HS-5 (cell line): Measurements from ENCODE around the gene RAB44.

Source experiments
- DNase-seq: peaks from one replicate; pipeline ENCODE4 v3.0.0-alpha.2; 2012; ENCODE audit warnings: low read depth

RAB44 gene

GRCh38 chr6:36752187-36752885, 54.7 kb downstream of the RAB44 start:
- DNase-seq: no peak

DNA sequence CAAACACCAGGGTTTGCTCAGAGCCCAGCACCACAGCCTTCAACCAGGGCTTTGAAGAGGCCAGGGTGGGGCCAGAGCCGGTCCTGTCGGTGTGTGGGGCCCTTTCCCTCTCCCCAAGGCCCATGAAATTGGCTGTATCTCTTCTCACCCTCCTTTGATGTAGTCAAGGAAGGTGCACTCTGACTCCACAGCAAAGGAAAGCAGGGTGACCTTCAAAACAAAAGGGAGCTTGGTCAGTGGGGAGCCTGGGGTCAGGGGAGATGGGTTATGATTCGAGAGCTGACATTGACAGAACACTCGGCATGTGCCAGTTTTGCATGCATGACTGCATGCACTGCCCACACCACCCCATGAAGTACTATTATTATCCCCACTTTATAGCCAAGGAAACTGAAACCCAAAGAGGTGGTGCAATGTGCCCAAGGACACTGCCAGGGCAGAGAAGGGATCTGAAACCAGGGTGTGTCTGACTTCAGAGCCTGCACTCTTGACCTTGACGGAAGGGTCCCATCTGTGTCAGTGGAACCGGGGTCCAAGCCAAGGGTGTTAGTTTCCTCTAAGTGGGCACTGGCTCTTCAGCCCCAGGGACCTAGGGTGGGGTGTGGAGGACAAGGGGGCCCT, 55.4 kb downstream of the RAB44 start:
- no peak for DNase-seq

- no peak for DNase-seq
Observed at GRCh38 chr6:36753671-36754405, 56.2 kb downstream of the RAB44 start.

DNA sequence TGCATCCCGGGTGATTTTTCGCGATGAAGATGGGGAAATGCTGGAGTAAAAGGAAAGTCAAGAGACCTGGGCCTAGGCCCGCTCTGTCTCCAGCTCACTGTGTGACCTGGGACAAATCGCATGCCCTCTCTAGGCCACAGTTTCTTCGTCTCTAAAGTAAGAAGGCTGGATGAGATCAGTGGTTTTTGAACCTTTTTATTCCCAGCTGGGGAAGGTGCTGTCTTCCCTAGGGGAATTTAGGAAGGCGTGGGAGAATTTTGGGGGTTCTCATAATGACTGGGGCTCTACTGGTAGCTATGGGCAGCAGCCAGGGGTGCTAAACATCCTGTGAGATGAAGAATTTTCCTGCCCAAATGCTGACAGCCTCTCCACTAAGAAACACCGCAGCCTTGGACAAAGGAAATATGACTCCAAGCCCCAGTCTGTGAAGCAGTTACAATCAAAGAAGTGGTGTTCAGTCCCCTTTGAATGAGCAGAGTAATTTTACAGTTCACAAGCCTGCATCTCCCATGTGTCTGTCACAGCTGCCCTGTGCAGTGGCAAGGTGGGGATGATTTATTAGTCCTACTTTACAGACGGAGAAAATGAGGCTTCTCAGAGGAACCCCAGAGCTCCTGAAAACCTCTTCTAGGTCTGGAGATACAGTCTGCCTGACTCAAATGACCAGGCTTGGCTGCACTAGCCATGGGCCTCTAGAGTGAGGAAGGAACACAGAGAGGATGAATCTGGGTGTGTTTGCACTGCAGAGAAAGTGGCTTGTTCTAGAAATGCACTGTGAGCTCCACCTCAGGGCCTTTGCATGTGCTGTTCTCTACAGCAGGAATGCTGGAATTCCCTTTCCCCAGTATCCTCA, 57.2 kb downstream of the RAB44 start:
- no peak for DNase-seq

DNA sequence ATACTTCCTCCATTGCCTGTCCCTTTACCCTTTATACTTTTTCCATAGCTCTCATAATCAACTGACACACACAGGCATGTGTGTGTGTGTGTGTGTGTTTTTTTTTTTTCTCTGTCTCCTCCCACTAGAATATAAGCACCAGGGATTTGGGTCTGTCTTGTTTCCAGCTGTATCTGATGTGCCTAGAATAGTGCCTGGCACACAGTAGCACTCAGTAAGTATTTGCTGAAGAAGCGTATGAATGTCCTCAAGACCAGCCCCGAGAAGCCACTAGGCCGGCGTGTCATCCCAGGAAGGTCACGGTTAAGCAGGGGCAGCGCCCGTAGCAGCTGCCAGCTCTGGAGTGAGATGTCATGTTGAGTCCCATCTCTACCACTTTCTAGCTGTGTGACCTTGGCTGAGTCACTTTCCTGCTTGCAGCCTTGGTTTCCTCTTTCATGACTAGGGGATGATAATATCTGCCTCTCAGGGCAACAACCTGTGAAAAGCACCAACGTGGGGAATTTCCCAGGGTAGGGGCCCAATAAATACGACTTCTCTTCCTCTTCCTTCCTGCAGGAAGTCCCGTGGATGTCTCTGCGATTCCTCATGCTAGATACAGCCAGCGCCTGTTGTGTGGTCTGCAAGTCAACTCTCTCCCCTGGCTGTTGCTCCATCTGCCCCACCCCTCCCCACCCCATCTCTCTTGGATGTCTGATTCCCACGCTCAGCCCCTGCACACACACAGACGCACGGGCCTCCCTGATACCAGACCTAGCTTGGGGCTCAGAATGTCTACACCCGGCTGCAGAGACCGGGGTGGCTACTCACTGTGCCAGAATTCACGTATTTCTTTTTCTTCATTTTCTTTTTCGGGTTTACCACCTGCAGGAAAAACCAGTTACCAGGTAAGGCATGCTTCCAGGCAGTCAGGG, 58.1 kb downstream of the RAB44 start:
- DNase-seq: no peak

GRCh38 chr6:36756786-36757185, 59.2 kb downstream of the RAB44 start:
- no peak for DNase-seq

- DNase-seq: no peak
Observed at GRCh38 chr6:36757206-36757605, 59.6 kb downstream of the RAB44 start.

DNA sequence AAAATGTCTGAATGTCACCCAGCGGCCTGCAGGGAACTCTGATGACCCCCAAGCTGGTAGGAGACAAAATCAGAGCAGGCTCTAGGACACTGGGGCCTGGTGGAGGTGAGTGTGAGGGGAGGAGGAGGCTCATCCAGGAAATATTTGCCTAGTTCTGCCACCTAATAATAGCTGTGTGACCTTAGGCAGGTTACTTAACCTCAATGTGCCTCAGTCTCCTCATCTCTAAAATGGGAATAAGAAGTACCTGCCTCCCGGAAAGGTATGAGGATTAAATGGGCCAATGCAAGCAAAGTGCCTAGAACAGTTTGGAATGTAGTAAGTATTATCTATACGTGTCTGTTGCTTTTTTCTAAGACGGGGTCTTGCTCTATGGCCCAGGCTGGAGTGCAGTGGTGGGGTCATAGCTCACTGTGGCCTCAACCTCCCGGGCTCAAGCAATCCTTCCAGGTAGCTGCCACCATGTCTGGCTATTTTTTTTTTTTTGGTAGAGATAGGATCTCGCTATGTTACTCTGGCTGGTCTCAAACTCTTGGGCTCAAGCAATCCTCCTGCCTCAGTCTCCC, 60.4 kb downstream of the RAB44 start:
- no peak for DNase-seq

DNA sequence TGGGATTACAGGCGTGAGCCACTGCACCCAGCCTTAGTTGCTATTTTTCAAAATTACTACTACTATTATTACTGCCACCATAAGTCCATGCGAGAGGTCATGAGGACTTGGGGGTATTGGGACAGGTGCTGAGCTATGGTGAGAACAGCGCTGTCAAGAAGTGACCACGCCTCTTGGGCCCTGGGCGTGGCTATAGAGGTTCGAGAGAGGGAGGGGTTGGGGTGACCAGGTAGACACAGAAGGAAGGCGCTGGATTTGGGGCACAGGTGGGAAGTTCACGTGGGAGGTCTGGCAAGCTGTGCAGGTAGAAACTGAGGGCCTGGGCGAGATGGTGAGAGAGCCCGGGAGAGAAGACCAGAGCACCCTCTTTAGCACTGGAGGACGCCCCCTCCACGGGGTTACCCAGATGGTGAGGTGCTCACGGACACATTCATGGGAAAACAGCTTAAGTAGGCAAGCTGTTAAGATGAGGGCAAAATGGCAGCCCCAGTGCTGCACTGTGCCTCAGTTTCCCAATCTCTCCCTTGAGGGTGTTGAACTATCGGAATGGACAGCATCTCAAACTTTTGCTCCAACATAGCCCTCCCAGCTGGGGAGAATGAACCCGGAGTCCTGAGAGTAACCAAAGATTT, 61.0 kb downstream of the RAB44 start:
- no peak for DNase-seq

- no peak for DNase-seq
Observed at GRCh38 chr6:36759148-36759759, 61.6 kb downstream of the RAB44 start.

DNA sequence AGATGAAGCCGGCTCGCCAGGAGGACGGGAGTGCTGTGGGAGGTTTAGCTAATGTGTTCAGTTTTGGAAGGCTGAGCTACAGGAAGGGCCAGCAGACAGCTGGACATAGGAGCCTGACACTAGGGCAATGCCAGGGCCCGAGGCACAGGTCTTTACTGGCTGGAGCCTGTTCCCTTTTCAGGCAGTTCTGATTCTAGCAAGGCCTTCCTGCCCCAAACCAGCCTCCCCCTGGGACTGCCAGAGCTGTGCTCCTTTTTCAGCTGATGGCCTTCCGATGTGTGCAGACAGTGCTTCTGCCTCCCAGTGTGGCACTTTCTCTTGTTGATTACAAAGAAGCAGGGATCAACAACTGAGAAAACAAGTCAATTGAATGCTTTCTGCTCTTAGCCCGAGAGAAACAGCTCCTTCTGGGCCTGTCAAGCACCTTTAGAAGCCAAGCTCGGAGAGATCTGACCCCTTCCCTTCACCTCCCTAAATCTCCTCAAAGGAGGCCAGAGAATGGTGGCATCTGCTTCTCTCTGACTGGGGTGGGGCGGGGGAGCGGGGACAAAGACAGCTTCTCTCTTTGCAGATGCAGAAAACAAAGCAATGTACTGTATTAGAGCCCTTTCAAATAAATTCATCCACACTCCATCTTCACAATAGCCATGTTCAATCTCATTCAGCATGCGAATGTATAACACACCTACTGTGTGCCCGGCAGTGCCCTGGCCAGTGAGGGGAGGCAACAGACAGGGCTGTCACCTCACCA, 63.2 kb downstream of the RAB44 start:
- no peak for DNase-seq

GRCh38 chr6:36762123-36762522, 64.5 kb downstream of the RAB44 start:
- no peak for DNase-seq

DNA sequence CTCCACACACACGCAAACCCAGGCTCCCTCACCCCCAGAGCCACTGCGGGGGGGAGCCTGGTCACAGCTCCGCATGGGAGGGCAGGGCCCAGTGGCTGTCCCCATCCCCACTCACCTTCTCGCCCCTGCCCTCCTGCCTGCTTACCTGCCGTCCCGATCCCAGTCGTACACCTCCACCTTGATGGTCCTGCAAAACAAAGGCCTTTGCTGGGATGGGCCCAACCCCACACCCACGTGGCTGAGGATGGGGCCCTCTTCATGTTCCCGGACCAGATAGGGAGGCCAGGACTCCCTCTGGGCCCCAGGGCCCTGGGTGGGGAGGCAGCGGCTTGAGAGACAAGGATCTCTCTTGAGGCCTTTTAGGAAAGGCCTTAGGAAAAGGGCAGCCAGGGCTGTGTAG, 67.6 kb downstream of the RAB44 start:
- no peak for DNase-seq

DNA sequence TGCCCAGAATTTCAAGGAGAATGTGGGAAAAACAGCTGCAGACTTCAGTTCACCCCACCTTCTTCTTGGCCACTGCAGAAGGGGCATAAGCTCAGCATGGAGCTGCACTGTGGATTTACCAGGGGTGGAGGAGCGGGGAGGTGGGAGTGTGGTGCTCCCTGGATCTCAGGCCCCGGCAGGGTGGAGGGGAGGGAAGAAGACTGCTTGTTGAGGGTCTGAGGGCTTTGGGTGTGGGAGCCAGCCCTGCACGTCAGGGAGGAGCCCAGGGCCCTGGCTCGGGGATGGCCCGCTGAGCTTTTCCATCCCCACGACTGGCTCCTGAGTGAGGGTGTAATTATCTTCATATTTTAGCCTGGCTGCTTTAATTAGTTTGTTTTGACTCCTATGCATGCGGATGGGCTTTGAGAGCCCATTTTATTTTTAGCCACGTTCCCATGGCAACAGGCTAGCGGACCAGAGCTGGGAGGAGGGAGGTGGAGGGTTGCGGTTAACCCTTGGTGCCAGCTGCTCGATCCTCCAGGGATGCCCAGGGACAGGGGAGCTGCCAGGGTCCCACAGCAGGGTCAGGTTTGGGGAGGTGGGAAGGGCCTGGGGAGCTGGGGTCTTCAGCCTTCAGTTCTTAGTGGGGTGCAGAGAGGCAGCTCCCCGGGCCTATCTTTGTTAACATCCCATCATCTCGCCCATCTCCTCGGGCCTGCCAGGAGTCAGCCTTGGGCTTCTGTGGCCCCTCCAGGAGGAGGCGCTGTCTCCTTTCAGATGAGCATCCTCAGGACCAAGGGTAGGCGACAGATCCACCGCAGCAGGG, 68.2 kb downstream of the RAB44 start:
- no peak for DNase-seq

DNA sequence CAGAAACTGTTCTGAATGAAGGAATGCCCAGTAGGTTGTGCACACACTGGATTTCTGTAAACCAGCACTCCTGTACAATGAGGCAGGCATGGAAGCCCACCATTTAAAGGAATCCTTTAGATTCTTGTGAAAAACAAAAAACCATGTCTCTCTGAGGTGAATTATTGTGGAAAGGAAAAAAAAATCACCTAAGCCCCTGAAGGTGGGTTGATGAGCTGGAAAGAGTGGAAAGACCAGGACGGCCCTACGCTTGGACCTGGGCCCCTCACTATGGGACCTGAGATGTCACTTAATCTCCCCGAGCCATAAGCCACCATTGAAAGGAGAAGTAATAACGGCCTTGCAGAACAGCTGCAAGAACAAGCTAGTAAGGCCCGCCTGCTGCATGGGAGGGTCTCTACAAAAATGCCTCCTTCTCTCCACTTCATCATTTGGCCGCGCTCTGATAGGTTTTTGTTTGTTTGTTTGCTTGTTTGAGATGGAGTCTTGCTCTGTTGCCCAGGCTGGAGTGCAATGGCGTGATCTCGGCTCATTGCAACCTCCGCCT, 68.8 kb downstream of the RAB44 start:
- DNase-seq: no peak

DNA sequence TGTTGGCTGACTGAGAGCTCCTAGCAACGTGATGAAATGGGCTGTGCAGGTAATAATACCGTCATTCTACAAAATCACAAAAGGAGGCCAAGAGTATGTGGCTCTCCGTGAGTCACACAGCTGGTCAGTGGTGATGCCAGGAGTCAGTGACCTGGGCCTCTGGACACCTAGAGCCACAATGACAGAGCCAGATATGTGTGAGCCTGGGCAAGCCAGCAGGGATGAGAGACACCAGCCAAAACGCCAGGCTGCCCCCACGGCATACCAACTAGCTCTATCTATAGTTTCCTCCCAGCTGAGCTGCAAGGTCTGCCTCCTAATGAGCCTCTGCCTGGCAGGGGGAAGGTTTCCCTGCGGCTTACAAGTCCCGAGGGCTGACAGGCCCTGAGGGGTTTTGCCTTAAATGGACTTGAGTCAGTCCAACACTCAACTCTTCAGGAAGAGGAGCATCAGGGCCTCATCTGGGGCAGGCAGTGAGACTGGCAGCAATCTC, 71.6 kb downstream of the RAB44 start:
- DNase-seq: no peak

DNA sequence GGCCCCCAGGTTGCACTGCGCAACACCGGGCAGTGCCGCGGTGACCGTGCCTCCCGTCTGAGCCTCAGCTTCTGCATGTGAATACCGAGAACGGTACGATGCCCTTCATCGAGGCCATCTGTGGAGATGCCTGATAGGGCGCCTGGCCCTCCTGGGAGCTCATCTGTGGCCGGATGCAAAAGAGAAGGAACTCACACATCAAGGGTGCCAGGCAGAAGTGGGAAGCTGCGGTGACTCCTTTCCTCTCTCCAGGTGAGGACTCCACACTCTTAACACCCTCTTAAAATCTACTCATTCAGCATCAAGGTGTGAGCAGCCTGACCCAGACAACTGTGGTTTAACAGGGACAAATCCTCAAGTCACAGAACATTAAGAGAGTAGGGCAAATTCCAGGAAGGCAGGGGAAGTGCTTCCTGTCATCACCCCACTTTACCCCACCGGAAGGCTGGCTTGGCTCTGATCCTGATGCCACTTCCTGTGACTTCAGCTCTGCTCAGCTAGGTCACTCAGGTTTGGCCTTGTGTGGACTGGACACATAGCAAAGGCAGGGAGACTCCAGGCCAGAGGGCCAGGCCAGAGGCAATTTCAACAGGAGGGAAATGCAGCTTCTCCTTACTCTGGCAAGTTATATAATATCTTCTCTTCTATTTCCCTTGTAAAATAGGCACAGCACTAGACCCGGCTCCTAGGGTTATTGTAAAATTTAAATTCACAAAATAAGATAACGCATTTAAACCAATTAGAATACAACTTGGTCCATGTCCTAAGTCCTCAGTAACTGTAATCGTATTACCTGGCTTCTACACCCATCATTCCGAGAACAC, 72.3 kb downstream of the RAB44 start:
- peak; percentile 61 for DNase-seq
